NCI-H187 (cell line): Measurements from ENCODE around the gene CLEC18B.
A peak's percentile ranks its signal among the peaks of the same experiment; 100 is the strongest.
"Not testable (repeated sequence)": the region's sequence is repeated elsewhere in the genome, so short reads cannot be mapped to it uniquely, and the experiment has no call there.

Source experiments
- DNase-seq, 2 experiments: peaks; one replicate each; lab custom pipeline; 2025; lab: John Stamatoyannopoulos, UW

CLEC18B gene

DNA sequence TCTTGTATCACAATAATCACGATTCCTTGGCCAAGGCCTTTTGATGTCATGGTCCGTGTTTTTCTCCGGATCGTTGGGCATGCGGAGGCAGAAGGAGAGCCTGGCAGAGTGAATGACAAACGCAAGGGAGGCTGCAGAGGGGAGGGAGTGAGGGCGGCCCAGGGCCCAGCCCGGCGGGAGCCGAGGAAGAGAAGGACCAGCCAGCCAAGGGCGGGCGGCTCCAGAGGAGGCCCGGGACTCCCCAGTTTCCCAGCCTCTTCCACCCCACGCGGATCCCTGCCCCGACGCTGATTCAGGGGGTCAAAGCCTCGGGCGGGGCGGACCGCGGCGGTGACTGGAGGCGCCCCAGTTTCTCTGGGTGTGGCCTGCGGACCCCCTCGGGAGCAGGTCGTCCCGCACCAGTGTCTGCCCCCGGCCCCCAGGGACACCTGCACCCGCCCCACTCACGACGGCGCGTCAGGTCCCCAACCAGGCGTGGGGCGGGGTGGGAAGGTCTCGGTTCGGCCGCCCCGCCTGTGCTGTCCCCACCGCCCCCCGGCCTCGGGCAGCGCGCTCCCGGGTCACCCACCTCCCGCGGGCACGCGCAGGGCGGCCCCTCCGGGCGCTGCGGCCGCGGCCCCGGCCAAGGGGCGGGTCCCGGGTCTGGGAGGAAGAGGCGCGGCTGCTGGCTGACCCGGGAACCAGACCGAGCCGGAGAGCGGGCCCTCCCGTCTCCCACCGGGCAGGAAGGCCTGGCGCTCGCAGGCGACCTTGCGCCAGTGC, 14.5 kb downstream of the CLEC18B start:
- not testable (repeated sequence) for DNase-seq

DNA sequence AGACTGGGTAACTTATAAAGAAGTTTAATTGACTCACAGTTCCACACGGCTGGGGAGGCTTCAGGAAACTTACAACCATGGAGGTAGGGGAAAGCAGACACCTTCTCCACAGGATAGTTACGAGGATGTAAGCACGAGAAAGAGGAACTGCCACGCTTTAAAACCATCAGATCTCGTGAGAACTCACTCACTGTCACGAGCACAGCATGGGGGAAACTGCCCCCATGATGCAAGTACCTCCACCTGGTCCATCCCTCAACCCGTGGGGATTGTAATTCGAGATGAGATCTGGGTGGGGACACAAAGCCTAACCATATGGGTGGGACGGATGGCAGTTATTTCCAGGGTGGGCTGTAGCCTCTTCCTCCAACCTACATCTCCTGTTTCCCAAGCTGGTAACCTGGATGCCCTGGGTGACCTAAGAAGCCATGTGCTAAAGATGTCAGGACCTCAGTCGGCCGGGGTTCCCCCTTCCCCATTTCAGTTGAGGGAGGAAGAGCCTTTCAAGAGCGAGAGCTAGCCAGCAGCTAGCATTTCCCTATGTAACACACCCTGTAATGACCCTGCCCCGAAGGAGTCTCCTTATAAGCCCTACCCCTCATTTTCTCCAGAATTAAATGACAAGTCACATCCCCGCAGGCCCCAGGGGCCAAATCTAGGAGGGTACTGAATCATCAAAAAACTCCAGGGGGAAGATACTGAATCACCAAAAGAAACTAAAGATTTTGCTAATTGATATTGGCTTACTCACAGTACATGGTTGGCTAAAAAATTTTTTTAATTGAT, 16.9 kb downstream of the CLEC18B start:
- not testable (repeated sequence) for DNase-seq

DNA sequence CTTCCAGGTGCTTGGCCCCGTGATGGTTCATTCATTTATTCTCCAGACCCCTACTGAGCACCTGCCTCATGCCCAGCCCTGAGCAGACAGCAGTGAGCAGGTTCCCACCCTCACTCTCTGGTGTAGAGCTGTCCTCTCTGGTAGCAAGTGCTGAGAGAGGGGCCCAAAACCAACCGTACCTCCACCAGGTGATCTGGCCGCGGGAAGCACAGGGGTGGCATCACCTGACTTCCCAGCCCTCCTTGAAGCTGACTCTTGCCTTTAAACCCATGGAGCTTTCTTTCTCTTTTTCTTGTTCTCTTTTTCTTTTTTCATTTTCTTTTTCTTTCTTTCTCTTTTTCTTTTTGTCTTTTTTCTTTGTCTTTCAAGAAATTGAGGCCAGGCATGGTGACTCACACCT, 21.0 kb downstream of the CLEC18B start:
- not testable (repeated sequence) for DNase-seq

DNA sequence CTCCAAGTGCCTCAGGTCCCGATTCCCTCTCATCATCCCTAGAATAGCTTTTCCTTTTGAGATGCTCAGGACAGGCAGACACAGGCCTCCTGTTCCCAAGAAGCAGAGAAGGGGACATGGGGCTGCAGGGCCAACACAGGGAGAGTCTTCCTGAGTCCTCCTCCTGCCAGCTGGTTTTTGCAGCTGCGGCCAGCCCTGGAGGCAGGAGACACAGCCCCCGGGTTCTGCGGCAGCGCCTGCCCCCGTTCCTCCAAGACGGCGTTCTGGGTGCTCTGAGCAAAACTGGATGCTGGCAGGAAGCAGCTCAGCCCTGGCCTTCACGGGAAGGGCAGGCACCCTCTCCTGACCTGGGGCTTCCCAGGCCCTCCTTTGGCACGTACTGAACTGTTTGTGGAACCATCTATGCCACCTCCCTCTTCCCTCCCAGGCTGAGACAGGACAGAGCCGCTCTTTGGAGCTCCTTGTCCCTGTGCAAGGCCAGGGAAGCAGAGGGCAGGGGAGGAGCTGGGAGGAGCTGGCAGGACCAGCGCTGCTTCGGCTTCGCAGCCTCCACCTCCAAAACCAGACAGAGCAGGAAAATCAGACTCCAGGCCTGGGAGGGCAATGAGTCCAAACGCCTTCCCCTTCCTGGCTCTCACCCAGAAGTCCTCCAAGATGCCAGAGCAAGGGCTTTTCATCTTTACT, 22.9 kb downstream of the CLEC18B start:
- DNase-seq = not testable (repeated sequence)

DNA sequence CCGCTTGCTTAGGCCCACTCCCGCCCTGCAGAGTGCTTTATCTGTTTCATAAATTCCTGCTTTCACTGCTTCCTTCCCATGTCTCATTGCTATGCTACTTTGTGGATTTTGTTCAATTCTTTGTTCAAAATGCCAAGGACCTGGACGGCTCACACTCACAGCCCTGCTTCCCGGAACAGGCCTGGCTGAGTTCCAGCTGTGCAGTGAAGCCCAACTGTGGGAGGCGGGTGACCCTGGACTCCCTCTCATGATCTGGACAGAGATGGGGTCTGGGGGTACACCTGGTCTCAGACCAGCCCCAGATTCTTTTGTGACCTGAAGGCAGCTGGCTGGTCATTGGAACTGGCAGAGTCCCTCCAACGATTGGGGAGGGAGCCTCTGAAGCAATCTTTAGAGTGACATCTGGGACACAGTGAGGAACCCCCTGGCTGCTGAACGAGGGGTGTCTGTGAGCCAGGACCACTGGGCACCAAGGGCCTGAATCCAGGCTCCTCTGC, 24.7 kb downstream of the CLEC18B start:
- DNase-seq = not testable (repeated sequence)

DNA sequence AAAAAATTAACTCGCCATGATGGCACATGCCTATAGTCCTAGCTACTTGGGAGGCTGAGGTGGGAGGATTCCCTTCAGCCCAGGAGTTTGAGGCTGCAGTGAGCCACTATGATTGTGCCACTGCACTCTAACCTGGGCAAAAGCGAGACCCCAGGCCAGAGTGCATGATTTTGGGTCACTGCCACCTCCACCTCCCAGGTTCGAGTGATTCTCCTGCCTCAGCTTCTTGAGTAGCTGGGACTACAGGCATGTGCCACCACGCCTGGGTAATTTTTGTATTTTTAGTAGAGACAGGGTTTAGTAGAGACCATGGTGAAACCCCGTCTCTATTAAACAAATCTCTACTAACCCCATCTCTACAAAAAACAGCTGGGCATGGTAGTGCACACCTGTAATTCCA, 26.7 kb downstream of the CLEC18B start:
- not testable (repeated sequence) for DNase-seq

DNA sequence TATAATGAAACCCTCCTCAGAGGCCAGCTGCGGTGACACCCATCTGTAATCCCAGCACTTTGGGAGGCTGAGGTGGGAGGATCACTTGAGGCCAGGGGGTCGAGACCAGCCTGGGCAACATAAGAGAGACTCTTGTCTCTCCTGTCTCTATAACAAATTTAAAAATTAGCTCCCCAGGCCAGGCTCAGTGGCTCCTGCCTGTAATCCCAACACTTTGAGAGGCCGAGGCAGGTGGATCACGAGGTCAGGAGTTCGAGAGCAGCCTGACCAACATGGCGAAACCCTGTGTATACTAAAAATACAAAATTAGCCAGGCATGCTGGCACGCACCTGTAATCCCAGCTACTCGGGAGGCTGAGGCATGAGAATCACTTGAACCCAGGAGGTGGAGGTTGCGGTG, 27.1 kb downstream of the CLEC18B start:
- DNase-seq = not testable (repeated sequence)

DNA sequence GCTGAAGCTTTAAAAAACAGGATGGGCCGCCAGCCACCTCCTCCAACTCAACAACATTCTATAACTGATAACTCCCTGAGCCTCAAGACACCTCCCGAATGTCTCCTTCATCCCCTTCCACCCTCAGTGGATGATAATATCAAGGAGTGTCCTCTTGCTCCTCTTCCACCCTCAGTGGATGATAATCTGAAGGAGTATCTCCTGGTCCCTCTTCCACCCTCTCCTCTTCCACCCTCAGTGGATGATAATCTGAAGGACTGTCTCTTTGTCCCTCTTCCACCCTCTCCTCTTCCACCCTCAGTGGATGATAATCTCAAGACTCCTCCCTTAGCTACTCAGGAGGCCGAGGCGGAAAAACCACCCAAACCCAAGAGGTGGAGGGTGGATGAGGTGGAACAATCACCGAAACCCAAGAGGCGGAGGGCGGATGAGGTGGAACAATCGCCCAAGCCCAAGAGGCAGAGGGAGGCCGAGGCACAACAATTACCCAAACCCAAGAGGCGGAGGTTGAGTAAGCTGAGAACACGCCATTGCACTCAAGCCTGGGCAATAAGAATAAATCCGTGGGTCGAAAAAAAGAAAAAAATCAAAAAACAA, 29.7 kb downstream of the CLEC18B start:
- not testable (repeated sequence) for DNase-seq

DNA sequence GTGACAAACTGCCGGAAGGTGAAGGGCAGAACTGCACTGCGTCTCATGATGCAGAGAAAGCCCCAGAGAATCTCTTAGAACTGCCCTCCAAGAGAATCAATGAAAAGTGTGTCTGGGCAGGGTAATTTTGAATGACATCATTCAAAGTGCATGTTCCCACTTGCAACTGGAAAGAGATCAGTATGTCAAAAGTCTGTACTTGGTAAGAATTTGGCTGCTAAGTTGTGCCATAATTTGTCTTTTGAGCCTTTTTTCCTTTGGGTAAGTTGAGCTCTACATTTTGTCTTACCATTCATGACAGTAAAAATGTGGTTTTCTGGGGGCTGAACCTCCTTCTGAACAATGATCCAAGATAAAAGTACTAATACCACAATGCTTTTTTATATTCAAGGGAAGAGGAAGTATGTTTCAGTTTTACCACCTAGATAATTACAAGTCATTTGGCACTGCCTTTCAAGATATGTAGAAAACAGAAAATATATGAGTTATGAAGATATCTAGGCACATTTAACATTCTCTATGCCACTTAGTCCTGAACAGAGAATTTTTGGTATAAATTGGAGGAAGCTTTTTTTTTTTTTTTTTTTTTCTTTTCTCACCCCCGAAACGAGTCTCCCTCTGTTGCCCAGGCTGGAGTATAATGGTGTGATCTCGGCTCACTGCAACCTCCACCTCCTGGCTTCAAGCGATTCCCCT, 38.8 kb downstream of the CLEC18B start:
- not testable (repeated sequence) for DNase-seq

DNA sequence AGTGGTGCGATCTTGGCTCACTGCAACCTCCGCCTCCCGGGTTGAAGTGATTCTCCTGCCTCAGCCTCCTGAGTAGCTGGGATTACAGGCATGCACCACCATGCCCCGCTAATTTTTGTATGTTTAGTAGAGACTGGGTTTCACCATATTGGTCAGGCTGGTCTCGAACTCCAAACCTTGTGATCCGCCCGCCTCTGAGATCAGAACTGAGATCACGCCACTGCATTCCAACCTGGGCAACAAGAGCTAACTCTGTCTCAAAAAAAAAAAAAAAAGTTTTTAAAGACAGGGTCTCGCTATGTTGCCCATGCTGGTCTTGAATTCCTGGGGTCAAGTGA, 47.5 kb downstream of the CLEC18B start:
- DNase-seq = not testable (repeated sequence)

DNA sequence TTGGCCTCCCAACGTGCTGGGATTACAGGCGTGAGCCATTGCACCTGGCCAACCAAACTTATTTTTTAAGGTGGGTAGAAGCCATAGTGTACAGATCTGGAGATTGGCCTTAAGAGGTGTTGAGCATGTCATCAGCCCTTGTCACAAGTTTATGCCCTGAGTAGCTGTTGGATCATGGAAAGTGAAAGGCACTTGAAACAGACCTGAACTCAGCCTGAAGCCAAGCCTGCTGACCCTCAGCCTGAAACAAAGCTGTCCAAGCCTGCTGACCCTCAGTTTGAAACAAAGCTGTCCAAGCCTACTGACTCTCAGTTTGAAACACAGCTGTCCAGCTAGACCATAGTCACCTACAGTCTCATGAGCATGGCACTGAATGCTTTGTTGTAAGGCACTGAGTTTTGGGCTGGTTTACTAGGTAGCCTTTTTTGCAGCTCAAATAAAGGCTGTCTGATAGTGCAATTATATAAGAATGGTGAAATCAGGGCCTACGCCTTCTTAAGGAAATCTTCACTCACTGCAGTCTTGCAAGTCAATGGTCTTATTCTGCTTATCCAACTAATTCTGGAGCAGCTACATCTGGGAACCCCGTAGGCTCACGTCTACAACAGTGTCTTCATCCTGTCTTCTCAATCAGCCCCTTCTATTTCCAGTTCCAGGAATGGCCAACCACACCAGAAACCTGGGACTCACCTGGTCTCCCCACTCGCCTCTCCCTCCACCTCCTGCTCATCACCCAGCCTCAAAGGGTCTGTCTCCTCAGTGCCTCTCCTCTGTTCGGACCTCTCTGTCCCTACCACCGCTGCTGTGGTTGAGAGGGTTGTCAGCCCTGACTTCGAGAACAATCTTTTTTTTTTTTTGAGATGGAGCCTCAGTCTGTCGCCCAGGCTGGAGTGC, 48.1 kb downstream of the CLEC18B start:
- no peak for DNase-seq

DNA sequence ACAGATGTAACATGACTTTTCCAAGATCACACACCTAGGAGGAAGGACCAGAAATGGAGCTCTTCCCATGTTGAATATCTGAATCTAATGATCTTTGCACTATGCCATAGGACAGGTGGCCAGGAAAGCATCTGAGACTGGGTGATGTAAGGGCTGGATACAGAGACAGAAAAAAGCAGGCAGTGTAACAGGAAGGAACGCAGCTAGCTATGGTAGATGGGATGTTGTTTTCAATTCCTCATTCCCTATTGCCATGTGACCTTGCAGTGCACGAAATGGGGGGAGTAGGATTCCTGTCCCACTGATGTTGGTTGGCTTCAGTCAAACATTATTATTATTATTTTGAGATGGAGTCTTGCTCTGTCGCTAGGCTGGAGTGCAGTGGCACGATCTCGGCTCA, 48.9 kb downstream of the CLEC18B start:
- DNase-seq = no peak

DNA sequence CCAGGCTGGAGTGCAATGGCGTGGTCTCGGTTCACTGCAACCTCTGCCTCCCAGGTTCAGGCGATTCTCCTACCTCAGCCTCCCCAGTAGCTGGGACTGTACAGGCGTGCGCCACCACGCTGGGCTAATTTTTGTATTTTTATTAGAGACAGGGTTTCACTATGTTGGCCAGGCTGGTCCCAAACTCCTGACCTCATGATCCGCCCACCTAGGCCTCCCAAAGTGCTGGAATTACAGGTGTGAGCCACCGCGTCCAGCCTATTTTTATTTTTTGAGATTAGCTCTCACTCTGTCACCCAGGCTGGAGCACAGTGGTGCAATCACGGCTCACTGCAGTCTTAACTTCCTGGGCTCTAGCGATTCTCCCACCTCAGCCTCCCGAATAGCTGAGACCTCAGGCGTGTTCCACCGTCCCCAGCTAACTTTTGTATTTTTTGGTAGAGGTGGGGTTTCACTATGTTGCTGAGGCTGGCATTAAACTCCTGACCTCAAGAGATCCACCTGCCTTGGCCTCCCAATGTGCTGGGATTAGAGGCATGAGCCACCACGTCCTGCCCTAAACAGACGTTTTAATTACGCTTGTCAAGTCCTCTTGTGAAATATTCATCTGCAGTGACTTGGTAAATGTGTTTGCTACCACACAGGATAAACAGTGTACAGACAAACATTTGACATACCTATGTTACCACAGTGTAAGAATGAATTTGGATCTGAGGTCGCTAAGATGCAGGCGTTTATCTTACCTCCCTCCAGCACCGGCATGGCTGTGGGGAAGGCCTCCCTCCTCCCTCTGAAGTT, 50.7 kb downstream of the CLEC18B start:
- not testable (repeated sequence) for DNase-seq

DNA sequence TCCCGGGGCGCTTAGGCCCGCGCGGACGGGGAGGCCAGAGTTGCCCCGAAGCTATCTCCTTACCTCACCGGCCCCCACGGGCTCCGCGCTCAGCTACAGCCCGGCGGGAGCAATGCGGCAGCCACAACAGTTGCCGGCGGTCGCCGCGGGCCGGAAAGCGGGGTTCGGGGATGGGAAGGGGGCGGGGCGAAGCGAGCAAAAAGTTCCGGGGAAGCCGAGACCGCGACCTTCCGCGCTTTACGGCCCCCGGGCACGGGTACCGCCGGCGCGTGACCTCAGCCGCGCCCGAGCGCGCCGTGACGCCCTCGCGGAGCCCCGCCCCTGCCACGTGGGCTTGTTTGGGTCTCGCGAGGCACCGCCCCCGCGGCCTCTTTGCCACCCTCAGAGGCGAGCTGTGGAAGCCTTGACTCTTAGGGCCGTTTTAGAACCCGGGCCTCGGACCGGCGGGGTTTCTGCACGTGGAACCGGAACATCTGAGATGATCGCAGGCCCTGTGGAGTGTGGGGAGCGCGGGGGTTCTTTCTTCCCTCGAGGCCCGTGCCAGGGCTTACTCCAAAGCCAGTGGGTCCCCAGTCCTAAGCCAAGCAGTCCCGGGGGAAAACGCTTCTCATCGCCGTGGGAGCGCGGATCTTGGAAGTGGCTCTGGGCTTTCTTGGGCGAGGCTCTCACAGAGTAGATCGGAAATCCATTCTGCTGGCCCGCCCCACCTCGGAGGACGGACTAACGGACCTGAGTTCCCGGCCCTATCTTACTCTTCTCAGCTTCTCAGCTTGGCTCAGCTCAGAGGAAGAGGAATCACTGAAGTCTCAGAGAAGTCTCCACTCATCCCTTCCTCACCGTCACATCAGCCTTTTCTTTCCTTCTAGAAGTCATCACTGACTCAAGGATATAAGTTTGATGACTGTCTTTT, 53.0 kb downstream of the CLEC18B start:
- peak; percentile 52 to 85 for DNase-seq

DNA sequence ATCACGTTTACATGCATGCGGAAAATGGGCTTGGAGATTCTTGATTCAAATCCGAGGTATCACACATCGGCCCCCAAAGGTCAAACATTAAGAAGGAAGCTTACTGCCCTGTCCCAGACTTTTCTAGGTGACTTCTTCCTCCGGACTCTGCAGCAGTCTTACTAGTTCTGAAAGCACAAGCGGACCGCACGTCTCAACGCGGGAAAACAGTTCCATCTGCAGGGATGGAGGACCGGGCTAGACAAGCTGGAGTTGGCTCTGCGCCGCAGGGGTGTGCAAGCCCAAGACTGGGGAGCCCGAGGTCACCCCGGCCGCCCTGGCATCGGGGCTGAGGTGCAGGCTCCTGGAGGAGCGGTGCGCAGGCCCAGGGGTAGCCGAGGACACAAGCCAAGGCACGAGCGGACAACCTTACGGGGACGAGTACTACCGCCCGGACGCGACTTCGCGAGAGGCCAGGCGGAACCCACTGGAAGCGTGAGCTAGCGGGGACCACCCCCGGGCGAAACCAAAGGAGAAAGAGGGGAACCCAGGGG, 53.7 kb downstream of the CLEC18B start:
- DNase-seq = not testable (repeated sequence)

DNA sequence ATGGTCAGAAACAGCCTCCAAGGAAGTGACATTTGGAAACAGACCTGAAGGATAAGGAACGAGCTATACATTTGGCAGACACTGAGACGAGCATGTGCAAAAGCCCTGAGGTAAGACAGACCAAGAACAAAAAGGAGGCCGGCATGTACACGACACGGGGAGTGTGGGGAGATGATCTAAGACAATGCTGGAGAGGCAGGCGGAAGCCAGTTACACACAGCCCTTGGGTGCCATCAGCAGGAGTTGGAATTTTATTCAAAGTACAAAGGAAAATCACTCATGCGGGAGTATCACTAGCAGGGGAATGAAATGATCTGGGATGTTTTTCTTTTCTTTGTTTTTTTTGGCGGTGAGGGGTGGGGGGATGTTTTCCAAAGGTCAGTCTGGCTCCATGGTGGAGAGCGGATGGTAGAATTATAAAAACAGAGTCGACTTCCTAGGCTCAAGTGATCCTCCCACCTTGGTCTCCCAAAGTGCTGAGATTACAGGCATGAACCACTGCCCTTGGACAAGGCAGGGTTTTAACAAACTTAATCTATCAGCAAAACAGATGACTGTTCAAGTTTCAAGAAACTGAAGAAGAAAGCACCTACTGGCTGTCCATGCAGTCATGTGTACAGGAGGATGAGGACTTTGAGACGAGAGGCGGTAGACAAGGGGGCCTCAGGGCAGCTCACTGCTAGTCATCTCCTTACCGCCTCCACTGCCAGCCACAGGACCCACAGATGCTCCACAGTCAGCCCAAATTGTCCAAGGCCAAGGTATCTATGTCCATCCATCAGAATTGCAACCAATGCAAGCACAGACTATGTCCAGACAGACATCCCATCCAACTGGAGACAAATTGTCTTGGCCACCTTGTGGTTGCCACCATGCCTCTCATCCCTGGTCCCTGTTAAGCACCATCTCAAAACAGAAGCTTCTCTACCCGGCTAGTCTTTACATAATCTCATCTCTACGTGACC, 59.4 kb downstream of the CLEC18B start:
- not testable (repeated sequence) for DNase-seq
